Measurements from ENCODE around the gene CFAP410.
A peak's percentile ranks its signal among the peaks of the same experiment; 100 is the strongest.

Gene CFAP410

DNA sequence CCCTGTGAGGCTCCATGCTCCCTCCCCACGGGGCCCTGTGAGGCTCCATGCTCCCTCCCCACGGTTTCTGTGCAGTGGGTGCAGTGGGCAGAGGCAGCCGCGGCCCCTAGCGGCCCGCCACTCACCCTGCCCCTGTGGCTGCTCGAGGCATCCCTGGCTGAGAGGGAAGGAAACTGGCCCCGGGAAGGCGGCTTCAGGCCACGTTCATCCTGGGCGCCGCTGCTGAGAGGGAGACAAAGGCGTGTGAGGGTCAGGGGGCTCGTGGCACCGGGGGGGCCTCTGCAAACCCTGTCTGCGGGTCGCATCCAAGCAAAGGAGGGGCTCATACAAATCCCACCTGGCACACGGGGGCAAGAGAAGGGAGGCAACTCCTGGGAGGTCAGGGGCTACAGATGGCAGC, 8.5 kb downstream of the CFAP410 start:
- ATAC-seq = no peak
- no peak for TF ChIP-seq ESRRG (CRISPR knock-in tag; IDR thresholded peaks at IDR 0.05)
- no peak for TF ChIP-seq ZNF70 (CRISPR knock-in tag; IDR thresholded peaks at IDR 0.05)
- TF ChIP-seq, protein P1, sequence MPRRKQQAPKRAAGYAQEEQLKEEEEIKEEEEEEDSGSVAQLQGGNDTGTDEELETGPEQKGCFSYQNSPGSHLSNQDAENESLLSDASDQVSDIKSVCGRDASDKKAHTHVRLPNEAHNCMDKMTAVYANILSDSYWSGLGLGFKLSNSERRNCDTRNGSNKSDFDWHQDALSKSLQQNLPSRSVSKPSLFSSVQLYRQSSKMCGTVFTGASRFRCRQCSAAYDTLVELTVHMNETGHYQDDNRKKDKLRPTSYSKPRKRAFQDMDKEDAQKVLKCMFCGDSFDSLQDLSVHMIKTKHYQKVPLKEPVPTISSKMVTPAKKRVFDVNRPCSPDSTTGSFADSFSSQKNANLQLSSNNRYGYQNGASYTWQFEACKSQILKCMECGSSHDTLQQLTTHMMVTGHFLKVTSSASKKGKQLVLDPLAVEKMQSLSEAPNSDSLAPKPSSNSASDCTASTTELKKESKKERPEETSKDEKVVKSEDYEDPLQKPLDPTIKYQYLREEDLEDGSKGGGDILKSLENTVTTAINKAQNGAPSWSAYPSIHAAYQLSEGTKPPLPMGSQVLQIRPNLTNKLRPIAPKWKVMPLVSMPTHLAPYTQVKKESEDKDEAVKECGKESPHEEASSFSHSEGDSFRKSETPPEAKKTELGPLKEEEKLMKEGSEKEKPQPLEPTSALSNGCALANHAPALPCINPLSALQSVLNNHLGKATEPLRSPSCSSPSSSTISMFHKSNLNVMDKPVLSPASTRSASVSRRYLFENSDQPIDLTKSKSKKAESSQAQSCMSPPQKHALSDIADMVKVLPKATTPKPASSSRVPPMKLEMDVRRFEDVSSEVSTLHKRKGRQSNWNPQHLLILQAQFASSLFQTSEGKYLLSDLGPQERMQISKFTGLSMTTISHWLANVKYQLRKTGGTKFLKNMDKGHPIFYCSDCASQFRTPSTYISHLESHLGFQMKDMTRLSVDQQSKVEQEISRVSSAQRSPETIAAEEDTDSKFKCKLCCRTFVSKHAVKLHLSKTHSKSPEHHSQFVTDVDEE (CRISPR knock-in tag; IDR thresholded peaks at IDR 0.05) = no peak
- no peak for TF ChIP-seq ZNF565 (CRISPR knock-in tag; conservative IDR thresholded peaks at IDR 0.05; ENCODE audit: low read depth)
- no peak for TF ChIP-seq RARB (CRISPR knock-in tag; IDR thresholded peaks at IDR 0.05)
- TF ChIP-seq, protein P2, sequence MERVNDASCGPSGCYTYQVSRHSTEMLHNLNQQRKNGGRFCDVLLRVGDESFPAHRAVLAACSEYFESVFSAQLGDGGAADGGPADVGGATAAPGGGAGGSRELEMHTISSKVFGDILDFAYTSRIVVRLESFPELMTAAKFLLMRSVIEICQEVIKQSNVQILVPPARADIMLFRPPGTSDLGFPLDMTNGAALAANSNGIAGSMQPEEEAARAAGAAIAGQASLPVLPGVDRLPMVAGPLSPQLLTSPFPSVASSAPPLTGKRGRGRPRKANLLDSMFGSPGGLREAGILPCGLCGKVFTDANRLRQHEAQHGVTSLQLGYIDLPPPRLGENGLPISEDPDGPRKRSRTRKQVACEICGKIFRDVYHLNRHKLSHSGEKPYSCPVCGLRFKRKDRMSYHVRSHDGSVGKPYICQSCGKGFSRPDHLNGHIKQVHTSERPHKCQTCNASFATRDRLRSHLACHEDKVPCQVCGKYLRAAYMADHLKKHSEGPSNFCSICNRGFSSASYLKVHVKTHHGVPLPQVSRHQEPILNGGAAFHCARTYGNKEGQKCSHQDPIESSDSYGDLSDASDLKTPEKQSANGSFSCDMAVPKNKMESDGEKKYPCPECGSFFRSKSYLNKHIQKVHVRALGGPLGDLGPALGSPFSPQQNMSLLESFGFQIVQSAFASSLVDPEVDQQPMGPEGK (CRISPR knock-in tag; IDR thresholded peaks at IDR 0.05; ENCODE audit: borderline replicate concordance) = no peak
- TF ChIP-seq, protein P3, sequence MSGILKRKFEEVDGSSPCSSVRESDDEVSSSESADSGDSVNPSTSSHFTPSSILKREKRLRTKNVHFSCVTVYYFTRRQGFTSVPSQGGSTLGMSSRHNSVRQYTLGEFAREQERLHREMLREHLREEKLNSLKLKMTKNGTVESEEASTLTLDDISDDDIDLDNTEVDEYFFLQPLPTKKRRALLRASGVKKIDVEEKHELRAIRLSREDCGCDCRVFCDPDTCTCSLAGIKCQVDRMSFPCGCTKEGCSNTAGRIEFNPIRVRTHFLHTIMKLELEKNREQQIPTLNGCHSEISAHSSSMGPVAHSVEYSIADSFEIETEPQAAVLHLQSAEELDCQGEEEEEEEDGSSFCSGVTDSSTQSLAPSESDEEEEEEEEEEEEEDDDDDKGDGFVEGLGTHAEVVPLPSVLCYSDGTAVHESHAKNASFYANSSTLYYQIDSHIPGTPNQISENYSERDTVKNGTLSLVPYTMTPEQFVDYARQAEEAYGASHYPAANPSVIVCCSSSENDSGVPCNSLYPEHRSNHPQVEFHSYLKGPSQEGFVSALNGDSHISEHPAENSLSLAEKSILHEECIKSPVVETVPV (CRISPR knock-in tag; IDR thresholded peaks at IDR 0.05) = no peak
- no peak for TF ChIP-seq ZFP3 (CRISPR knock-in tag; IDR thresholded peaks at IDR 0.05)
- no peak for TF ChIP-seq ZNF8 (CRISPR knock-in tag; IDR thresholded peaks at IDR 0.05)
- TF ChIP-seq, protein P4, sequence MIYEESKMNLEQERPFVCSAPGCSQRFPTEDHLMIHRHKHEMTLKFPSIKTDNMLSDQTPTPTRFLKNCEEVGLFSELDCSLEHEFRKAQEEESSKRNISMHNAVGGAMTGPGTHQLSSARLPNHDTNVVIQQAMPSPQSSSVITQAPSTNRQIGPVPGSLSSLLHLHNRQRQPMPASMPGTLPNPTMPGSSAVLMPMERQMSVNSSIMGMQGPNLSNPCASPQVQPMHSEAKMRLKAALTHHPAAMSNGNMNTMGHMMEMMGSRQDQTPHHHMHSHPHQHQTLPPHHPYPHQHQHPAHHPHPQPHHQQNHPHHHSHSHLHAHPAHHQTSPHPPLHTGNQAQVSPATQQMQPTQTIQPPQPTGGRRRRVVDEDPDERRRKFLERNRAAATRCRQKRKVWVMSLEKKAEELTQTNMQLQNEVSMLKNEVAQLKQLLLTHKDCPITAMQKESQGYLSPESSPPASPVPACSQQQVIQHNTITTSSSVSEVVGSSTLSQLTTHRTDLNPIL (CRISPR knock-in tag; IDR thresholded peaks at IDR 0.05; ENCODE audit: low read depth) = no peak
- TF ChIP-seq ISL1 (CRISPR knock-in tag; IDR thresholded peaks at IDR 0.05) = no peak

DNA sequence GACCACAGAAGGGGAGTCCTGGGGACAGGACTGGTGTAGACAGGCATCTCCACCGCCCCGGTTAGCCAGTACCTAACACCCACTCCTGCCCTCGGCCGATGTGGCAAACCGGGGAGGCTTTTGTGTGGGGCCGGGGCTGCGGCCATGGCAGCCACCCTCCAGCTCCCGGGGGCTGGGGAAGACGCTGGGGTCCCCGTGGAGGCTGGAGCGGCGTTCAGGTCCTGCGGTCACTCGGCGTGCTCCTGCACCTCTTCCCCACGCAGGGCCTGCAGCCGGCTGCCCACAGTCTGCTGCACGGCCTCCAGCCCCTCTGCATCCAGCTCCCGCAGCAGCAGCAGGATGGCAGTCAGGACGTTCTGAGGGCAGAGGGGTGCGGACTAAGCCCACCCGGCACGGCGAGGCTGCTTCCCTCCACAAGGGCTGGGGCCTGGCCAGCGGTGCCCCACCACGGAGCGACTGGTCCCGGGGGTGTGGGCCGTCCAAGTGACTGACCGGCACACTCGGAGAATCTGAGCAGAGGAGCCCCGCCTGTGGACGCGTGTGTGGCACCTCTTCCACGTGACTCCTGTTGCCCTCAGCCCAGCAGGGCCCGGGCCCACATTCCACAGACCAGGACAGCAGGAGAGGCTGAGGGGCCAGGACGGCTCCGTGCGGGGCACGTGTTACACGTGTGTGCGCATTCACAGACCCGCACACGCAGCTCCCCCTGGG, 9.1 kb downstream of the CFAP410 start:
- peak; percentile 4 for ATAC-seq
- TF ChIP-seq, protein P3 (CRISPR knock-in tag; IDR thresholded peaks at IDR 0.05) = no peak
- no peak for TF ChIP-seq TOX (CRISPR knock-in tag; IDR thresholded peaks at IDR 0.05; ENCODE audit: borderline replicate concordance)

DNA sequence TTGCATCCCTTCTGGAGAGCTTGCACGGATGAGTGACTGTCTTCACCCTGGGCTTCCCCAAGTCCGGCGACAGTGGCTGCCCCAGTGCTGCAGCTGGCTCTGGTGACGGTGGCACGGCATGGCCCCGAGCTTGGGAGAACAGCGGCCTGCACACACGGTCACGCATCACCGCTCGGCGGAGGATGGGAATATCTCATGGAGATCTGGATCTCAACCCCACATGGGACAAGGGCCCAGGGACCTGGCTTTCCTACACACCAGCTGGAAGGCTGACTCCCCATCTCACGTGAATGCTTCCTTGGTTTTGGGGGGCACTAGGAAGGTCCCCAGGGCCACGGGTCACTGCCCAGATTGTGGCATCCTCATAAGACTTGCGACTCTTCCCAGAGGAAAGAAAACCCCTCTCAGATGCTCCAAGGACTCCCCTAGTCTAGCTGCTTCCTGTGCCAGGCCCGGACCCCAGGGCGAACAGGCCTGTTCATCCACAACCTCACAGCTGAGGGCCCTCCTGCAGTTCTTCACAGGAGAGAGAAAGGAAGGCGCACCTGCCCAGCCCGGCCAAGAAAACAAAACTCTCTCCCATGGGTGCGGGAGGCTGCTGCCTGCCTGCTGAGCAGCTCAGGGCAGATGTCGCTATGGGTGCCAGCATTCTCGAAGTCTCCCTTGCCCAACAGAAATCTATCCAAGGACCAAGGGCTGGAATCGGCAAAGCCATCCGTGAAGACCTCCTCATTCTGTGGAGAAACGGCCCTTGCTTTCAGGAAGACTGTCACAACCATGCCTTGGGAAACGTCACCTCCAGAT, 9.9 kb downstream of the CFAP410 start:
- no peak for TF ChIP-seq ZNF70 (CRISPR knock-in tag; IDR thresholded peaks at IDR 0.05)
- TF ChIP-seq ZC3H10 (CRISPR knock-in tag; IDR thresholded peaks at IDR 0.05) = no peak
- TF ChIP-seq, protein P2 (CRISPR knock-in tag; IDR thresholded peaks at IDR 0.05; ENCODE audit: borderline replicate concordance) = no peak
- TF ChIP-seq ISL1 (CRISPR knock-in tag; IDR thresholded peaks at IDR 0.05) = no peak
- TF ChIP-seq, protein P3 (CRISPR knock-in tag; IDR thresholded peaks at IDR 0.05) = no peak
- TF ChIP-seq, protein P4 (CRISPR knock-in tag; IDR thresholded peaks at IDR 0.05; ENCODE audit: low read depth) = no peak
- ATAC-seq = 0 out of 3 replicates have a peak, but pooled peaks have one; percentile 1
